A549 treated with AZD2906 at 1 μM for 4 hours (cell line): ENCODE data around the gene ACOT8. TPM values are rescaled to one million over a fixed set of nuclear protein-coding genes. Genes with fewer than 3 reads are reported as not detected.

ENCODE experiments used
- total RNA-seq: library from RNA; stranded (reverse); fragments of 200-300 nt; extraction: Qiagen RNA extraction; gene quantifications from 5 replicates; pipeline ENCODE4 v1.2.3, GENCODE V29; 2022

Gene ACOT8
- total RNA-seq: 18.1 to 21.1 TPM (median 18.5 TPM) in 5 replicates

GRCh38 chr20:45857114-45857881 is at the start of gene ACOT8, which contains the start of gene ZSWIM3:
Gene ACOT8, minus strand, starts transcription at chr20:45857392. Its CDS starts 77 bp downstream, at chr20:45857315.
Gene ZSWIM3, plus strand, starts transcription at chr20:45857614. Its CDS starts 212 bp downstream, at chr20:45857826.

DNA sequence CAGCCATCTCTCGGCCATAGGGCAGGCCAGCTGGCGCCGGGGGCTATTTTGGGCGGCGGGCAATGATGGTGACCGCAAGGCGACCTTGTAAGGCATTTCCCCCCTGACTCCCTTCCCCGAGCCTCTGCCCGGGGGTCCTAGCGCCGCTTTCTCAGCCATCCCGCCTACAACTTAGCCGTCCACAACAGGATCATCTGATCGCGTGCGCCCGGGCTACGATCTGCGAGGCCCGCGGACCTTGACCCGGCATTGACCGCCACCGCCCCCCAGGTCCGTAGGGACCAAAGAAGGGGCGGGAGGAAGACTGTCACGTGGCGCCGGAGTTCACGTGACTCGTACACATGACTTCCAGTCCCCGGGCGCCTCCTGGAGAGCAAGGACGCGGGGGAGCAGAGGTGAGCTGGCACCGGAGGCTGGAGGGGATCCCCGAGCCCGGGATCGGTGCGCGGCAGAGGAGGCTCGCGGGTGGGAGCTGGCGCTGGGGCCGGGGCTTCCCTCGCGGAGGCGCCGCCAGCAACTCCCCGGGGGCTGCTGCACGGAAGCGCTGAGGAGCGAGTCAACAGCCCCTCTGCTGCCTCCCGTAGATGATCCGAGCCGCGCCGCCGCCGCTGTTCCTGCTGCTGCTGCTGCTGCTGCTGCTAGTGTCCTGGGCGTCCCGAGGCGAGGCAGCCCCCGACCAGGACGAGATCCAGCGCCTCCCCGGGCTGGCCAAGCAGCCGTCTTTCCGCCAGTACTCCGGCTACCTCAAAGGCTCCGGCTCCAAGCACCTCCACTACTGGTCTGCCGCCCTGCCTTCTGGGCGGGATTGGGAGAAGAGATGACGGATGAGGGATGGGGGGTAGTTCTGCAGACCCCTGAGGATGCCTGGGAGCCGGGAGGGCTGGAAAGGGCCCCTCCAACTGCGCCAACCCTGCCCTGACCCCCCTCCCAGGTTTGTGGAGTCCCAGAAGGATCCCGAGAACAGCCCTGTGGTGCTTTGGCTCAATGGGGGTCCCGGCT is 34.1 kb upstream of the ACOT8 start, which contains the start of the genes CTSA and NEURL2:
CTSA (plus strand) TSS at position 351 of the 999 bp plus-strand sequence; CDS start at position 585, 234 bp downstream.
NEURL2 (minus strand) TSS at position 224 of the 999 bp plus-strand sequence; CDS start at position 7, 217 bp downstream.

GRCh38 chr20:45887346-45887715 is 30.1 kb upstream of the ACOT8 start, which contains the start of gene SPATA25:
Gene SPATA25, minus strand, starts transcription at chr20:45887622. Its CDS starts 32 bp downstream, at chr20:45887590.

GRCh38 chr20:45880988-45881788 is 24.0 kb upstream of the ACOT8 start, which contains the start of gene ZSWIM1:
Gene ZSWIM1, plus strand, starts transcription at chr20:45881227. Its CDS starts 1,366 bp downstream, at chr20:45882593.

DNA sequence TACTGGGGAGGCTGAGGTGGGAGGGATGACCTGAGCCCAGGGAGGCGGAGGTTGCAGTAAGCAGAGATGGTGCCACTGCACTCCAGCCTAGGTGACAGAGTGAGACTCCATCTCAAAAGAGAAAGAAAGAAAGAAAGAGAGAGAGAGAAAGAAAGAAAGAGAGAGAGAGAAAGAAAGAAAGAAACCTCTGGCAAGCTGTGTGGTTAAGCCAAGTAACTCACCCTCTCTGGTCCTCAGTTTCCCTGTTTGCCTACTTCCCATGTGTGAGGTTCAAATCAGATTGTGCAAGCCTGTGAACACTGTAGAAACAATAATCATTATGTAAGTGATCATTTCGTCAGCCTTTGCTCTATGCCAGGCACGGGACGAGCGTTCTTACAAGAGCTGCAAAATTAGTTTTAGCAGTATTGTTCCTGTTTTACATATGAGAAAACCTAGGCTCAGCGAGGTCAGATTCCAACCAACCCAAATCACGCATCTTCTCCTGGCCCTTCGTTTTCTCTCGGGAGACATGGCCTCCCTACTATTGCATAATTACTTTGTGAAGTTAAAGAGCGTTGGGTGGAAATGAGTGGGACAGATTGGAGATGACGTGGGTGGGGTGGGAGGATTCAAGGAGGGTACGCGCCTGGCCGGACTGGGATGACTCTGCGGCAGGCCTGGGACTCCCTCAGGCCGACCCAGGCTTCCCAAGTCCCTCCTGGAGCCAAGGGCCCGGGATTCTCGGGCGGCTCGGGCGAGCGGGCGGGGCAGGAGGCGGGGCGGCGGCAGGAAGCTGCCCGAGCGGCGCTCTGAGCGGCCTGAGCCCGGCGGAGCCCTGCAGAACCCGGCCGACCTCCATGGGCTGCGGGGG is 23.9 kb downstream of the ACOT8 start, which contains the start of gene SNX21:
SNX21 (plus strand) TSS at position 770 of the 853 bp plus-strand sequence. CDS start 121 bp downstream, outside the sequence.

GRCh38 chr20:45827030-45827652 is 30.1 kb downstream of the ACOT8 start, which contains the start of gene TNNC2:
Gene TNNC2, minus strand, starts transcription at chr20:45827312. Its CDS starts 64 bp downstream, at chr20:45827248.

DNA sequence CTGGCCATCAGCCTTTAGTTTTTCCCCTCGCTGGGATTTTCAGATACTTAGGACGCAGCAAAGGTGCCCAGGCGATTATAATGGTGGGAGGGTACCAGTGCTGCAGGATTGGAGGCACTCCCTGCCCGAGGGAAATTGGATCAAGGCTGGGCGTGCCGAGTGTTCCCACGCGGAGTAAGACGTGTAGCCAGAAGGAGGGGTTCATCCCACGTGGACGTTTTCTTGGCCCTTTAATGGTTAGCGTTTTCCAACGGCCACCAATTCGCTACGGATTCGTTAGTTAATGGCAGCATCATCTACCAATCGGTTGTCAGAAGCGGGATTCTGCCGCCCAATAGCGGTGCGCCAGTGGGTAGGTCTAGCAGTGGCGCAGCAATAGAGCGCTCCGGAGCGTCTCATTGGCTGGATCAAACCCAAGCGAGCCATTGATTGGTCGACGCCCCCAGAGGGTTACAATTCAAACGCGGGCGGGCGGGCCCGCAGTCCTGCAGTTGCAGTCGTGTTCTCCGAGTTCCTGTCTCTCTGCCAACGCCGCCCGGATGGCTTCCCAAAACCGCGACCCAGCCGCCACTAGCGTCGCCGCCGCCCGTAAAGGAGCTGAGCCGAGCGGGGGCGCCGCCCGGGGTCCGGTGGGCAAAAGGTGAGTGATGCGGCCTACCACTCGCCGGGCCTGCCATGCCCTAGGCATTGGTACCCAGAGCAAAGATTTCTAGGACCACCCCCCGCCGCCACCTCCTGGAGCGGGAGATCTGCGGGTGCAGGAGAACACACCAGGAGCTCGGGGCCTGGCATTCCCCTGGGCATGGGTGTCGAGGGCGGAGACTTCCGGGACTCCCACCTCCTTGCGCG is 44.8 kb downstream of the ACOT8 start, which contains the start of gene UBE2C:
UBE2C (plus strand) TSS at position 488 of the 849 bp plus-strand sequence; CDS start at position 540, 52 bp downstream.

Other genes starting within 250 kb of the ACOT8 start
- not detected in 5 replicates for gene WFDC10A, start 227.7 kb downstream of the ACOT8 start, total RNA-seq
- gene WFDC9, start 226.1 kb downstream of the ACOT8 start, total RNA-seq: not detected in 5 replicates
- not detected in 5 replicates for gene WFDC11, start 187.2 kb downstream of the ACOT8 start, total RNA-seq
- not detected in 5 replicates for gene WFDC13, start 155.4 kb downstream of the ACOT8 start, total RNA-seq
- gene WFDC10B, start 152.4 kb downstream of the ACOT8 start, total RNA-seq: not detected in 5 replicates
- not detected in 5 replicates for gene SPINT4, start 135.0 kb downstream of the ACOT8 start, total RNA-seq
- gene WFDC3, start 65.5 kb downstream of the ACOT8 start, total RNA-seq: not detected in 5 replicates
- gene DNTTIP1, start 65.4 kb downstream of the ACOT8 start, total RNA-seq: 30.2 to 35.8 TPM (median 35.2 TPM) in 5 replicates
- 217 to 241 TPM (median 229 TPM) in 5 replicates for gene UBE2C, start 44.7 kb downstream of the ACOT8 start, total RNA-seq
- 0.13 to 0.26 TPM (median 0.25 TPM) in 3 of 5 replicates, not detected in the others for gene TNNC2, start 30.1 kb downstream of the ACOT8 start, total RNA-seq
- gene SNX21, start 23.6 kb downstream of the ACOT8 start, total RNA-seq: 8.7 to 10.8 TPM (median 10.1 TPM) in 5 replicates
- 1.6 to 2.2 TPM (median 1.7 TPM) in 5 replicates for gene ZSWIM3, start 222 bp upstream of the ACOT8 start, total RNA-seq
- 4.9 to 5.9 TPM (median 5.8 TPM) in 5 replicates for gene ZSWIM1, start 23.8 kb upstream of the ACOT8 start, total RNA-seq
- gene SPATA25, start 30.2 kb upstream of the ACOT8 start, total RNA-seq: 0.23 to 0.48 TPM (median 0.30 TPM) in 5 replicates
- gene NEURL2, start 33.8 kb upstream of the ACOT8 start, total RNA-seq: 0.61 to 1.1 TPM (median 0.96 TPM) in 5 replicates
- gene CTSA, start 33.9 kb upstream of the ACOT8 start, total RNA-seq: 91.5 to 122 TPM (median 109 TPM) in 5 replicates
- gene PLTP, start 54.8 kb upstream of the ACOT8 start, total RNA-seq: 1.4 to 2.0 TPM (median 1.7 TPM) in 5 replicates
- gene PCIF1, start 77.3 kb upstream of the ACOT8 start, total RNA-seq: 28.6 to 37.2 TPM (median 33.6 TPM) in 5 replicates
- 6.6 to 9.5 TPM (median 8.6 TPM) in 5 replicates for gene ZNF335, start 114.8 kb upstream of the ACOT8 start, total RNA-seq
- 0.19 to 0.52 TPM (median 0.44 TPM) in 5 replicates for gene MMP9, start 151.5 kb upstream of the ACOT8 start, total RNA-seq
- 10.9 to 19.3 TPM (median 13.7 TPM) in 5 replicates for gene SLC12A5, start 171.8 kb upstream of the ACOT8 start, total RNA-seq
- 18.3 to 22.3 TPM (median 20.4 TPM) in 5 replicates for gene NCOA5, start 232.6 kb upstream of the ACOT8 start, total RNA-seq